SK-N-SH (cell line): ENCODE results near the gene CLN5.
"Not testable (repeated sequence)": the region's sequence is repeated elsewhere in the genome, so short reads cannot be mapped to it uniquely, and the experiment has no call there.

ENCODE experiments used
- FOXJ3 ChIP-seq: sonication (generic); formaldehyde crosslinking; IDR thresholded peaks from 2 replicates; pipeline ENCODE4 v1.5.1; 2020; ENCODE audit warnings: mild to moderate bottlenecking, missing genetic modification reagents
- FOXM1 ChIP-seq: IDR thresholded peaks from 2 replicates; pipeline ENCODE4 v1.4.0; 2012; ENCODE audit warnings: low read depth, mild to moderate bottlenecking
- GABPA ChIP-seq: IDR thresholded peaks from 2 replicates; pipeline ENCODE4 v1.4.0; 2012; ENCODE audit warnings: low read depth, mild to moderate bottlenecking
- POLR2AphosphoS5 ChIP-seq: IDR thresholded peaks from 2 replicates; pipeline ENCODE4 v1.6.1; 2012; ENCODE audit warnings: low read depth, low read length
- TAF1 ChIP-seq: IDR thresholded peaks from 2 replicates; pipeline ENCODE4 v1.6.1; 2012; ENCODE audit warnings: low read depth, mild to moderate bottlenecking, low read length, moderate library complexity, borderline replicate concordance
- YY1 ChIP-seq: IDR thresholded peaks from 2 replicates; pipeline ENCODE4 v1.4.0; 2012; ENCODE audit warnings: low read depth, mild to moderate bottlenecking
- ZBTB33 ChIP-seq: IDR thresholded peaks from 2 replicates; pipeline ENCODE4 v1.4.0; 2012; ENCODE audit warnings: low read depth, borderline replicate concordance
- TF ChIP-seq, protein P1 (sequence below): fragments of 200-600 bp; sonication (generic); IDR thresholded peaks from 2 replicates; pipeline ENCODE4 v1.6.1; 2017; ENCODE audit warnings: antibody characterized with exemption, mild to moderate bottlenecking, moderate library complexity
- TF ChIP-seq, protein P2 (sequence below): fragments of 150-350 bp; IDR thresholded peaks from 2 replicates; pipeline ENCODE4 v1.6.1; 2017; ENCODE audit warnings: antibody characterized with exemption, low read length, low read depth, borderline replicate concordance

DNA sequence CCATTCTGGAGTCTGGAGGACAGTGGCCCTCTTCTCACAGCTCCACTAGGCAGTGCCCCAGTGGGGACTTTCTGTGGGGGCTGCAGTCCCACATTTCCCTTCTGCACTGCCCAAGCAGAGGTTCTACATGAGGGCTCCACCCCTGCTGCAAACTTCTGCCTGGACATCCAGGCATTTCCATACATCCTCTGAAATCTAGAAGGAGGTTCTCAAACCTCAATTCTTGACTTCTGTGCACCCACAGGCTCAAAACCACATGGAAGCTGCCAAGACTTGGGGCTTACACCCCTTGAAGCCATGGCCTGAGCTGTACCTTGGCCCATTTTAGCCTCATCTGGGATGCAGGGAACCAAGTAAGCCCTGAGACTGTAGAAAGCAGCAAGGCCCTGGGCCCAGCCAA, 32.1 kb upstream of the CLN5 start:
- TF ChIP-seq ZBTB33; YY1; FOXJ3 (CRISPR knock-in tag); POLR2AphosphoS5; TAF1; FOXM1; GABPA: not testable (repeated sequence)
- TF ChIP-seq, protein P1, sequence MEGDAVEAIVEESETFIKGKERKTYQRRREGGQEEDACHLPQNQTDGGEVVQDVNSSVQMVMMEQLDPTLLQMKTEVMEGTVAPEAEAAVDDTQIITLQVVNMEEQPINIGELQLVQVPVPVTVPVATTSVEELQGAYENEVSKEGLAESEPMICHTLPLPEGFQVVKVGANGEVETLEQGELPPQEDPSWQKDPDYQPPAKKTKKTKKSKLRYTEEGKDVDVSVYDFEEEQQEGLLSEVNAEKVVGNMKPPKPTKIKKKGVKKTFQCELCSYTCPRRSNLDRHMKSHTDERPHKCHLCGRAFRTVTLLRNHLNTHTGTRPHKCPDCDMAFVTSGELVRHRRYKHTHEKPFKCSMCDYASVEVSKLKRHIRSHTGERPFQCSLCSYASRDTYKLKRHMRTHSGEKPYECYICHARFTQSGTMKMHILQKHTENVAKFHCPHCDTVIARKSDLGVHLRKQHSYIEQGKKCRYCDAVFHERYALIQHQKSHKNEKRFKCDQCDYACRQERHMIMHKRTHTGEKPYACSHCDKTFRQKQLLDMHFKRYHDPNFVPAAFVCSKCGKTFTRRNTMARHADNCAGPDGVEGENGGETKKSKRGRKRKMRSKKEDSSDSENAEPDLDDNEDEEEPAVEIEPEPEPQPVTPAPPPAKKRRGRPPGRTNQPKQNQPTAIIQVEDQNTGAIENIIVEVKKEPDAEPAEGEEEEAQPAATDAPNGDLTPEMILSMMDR, result not testable (repeated sequence)
- TF ChIP-seq, protein P2, sequence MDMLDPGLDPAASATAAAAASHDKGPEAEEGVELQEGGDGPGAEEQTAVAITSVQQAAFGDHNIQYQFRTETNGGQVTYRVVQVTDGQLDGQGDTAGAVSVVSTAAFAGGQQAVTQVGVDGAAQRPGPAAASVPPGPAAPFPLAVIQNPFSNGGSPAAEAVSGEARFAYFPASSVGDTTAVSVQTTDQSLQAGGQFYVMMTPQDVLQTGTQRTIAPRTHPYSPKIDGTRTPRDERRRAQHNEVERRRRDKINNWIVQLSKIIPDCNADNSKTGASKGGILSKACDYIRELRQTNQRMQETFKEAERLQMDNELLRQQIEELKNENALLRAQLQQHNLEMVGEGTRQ, result not testable (repeated sequence)
